OCI-LY1 (cell line): ENCODE results near the gene SLC3A2.

Source experiments
- CTCF ChIP-seq: fragments of 200-600 bp; sonication (generic), shearing (Covaris generic); IDR thresholded peaks from 2 replicates; pipeline ENCODE4 v1.5.1; 2017; ENCODE audit warnings: mild to moderate bottlenecking, antibody characterized with exemption, low read length, moderate library complexity, mixed read lengths
- EZH2 ChIP-seq: fragments of 200-600 bp; sonication (generic), shearing (Covaris generic); IDR thresholded peaks from 2 replicates; pipeline ENCODE4 v1.8.0; 2017; ENCODE audit warnings: borderline replicate concordance, mixed run types, mild to moderate bottlenecking, antibody characterized with exemption, low read length, moderate library complexity, mixed read lengths

GRCh38 chr11:62919476-62919875 is 38.8 kb downstream of the SLC3A2 start:
- TF ChIP-seq CTCF (no peak), EZH2 (no peak)
